ENCODE results near the gene NRCAM.

Gene NRCAM

GRCh38 chr7:108210796-108211195 is 245.4 kb downstream of the NRCAM start:
- H3K4me3 ChIP-seq (ENCODE audit: insufficient read depth in 1 of 2, low read depth in 1 of 2, low read length in 2 of 2): no peak overlapping the region
- H3K27ac ChIP-seq (ENCODE audit: low read length, poor library complexity, severe bottlenecking): no peak overlapping the region
- H3K4me2 ChIP-seq (ENCODE audit: low read length, poor library complexity, severe bottlenecking): no peak overlapping the region
- H3K36me3 ChIP-seq (ENCODE audit: control insufficient read depth in 1 of 2, insufficient read depth in 2 of 2, low read depth in 1 of 2, low read length in 2 of 2): no peaks in the 10 kb centered on the region
- H2AFZ ChIP-seq (ENCODE audit: low read depth, low read length): no peak overlapping the region
- no peaks in the 10 kb centered on the region for H3K27me3 ChIP-seq (ENCODE audit: control insufficient read depth in 1 of 2, insufficient read depth in 1 of 2, low read length in 2 of 2)
- H3K4ac ChIP-seq (ENCODE audit: low read depth in 1 of 2, low read length in 2 of 2): no peak overlapping the region
- no peak overlapping the region for H2BK12ac ChIP-seq (ENCODE audit: low read length in 2 of 2)
- H2BK15ac ChIP-seq (ENCODE audit: low read depth, poor library complexity, severe bottlenecking): no peak overlapping the region
- H2BK120ac ChIP-seq (ENCODE audit: low read depth, low read length): no peak overlapping the region
- no peaks in the 10 kb centered on the region for H3K79me1 ChIP-seq (replicated peaks; ENCODE audit: low read length, poor library complexity, severe bottlenecking)
- no peak overlapping the region for H4K8ac ChIP-seq (ENCODE audit: low read length)
- no peak overlapping the region for H4K91ac ChIP-seq (ENCODE audit: low read length)
- H3K14ac ChIP-seq (ENCODE audit: low read length in 2 of 2): no peak overlapping the region
- WGBS: 97% methylated on average over 3 of the region's 3 CpGs
- H3K9me3 ChIP-seq (ENCODE audit: control insufficient read depth, low read length): no peaks in the 10 kb centered on the region
- H3K4me1 ChIP-seq (ENCODE audit: control insufficient read depth, insufficient read depth, low read depth, low read length): peaks cover 2% of the 10 kb centered on the region
- H3K18ac ChIP-seq (ENCODE audit: low read depth in 1 of 2, low read length in 2 of 2): no peak overlapping the region
- no peak overlapping the region for H2AK5ac ChIP-seq (ENCODE audit: low read length, severe bottlenecking)
- no peak for DNase-seq
- H2BK5ac ChIP-seq (ENCODE audit: low read depth, low read length, poor library complexity, severe bottlenecking): no peak overlapping the region
- no peak overlapping the region for H3K23ac ChIP-seq (ENCODE audit: low read length in 2 of 2)
- H3K9ac ChIP-seq (ENCODE audit: low read length): no peak overlapping the region

DNA sequence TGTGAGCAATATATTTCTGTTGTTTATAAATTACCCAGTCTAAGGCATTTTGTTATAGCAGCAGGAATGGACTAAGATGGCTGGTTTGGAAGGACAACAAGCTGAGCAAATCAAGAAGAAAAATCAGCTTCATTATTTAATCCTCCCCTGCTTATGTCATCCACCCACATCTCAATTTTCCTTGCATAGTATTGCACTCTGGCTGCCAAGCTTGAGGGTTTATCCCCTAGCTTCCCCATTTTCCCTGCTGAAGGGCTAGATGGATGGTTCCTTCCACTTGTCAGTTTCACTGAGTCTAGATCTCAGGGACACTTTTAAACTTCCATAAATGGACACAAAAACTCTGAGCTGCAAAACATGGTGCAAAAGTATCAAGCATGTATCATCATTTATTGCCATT is 250.9 kb downstream of the NRCAM start:
- Histone ChIP-seq H2AK5ac (ENCODE audit: low read length, severe bottlenecking) (no peak overlapping the region), H3K9ac (ENCODE audit: low read length) (no peak overlapping the region), H3K79me1 (replicated peaks; ENCODE audit: low read length, poor library complexity, severe bottlenecking) (no peaks in the 10 kb centered on the region), H3K23ac (ENCODE audit: low read length in 2 of 2) (no peak overlapping the region), H2BK12ac (ENCODE audit: low read length in 2 of 2) (no peak overlapping the region), H3K14ac (ENCODE audit: low read length in 2 of 2) (no peak overlapping the region), H3K4ac (ENCODE audit: low read depth in 1 of 2, low read length in 2 of 2) (no peak overlapping the region), H3K4me2 (ENCODE audit: low read length, poor library complexity, severe bottlenecking) (no peak overlapping the region), H3K36me3 (ENCODE audit: control insufficient read depth in 1 of 2, insufficient read depth in 2 of 2, low read depth in 1 of 2, low read length in 2 of 2) (no peaks in the 10 kb centered on the region), H3K9me3 (ENCODE audit: control insufficient read depth, low read length) (no peaks in the 10 kb centered on the region), H2BK120ac (ENCODE audit: low read depth, low read length) (no peak overlapping the region), H3K27ac (ENCODE audit: low read length, poor library complexity, severe bottlenecking) (no peak overlapping the region), H2BK15ac (ENCODE audit: low read depth, poor library complexity, severe bottlenecking) (no peak overlapping the region), H3K27me3 (ENCODE audit: control insufficient read depth in 1 of 2, insufficient read depth in 1 of 2, low read length in 2 of 2) (peaks cover 4 to 7% of the 10 kb centered on the region in 2 experiments), H3K4me1 (ENCODE audit: control insufficient read depth, insufficient read depth, low read depth, low read length) (no peaks in the 10 kb centered on the region), H2AFZ (ENCODE audit: low read depth, low read length) (no peak overlapping the region), H3K18ac (ENCODE audit: low read depth in 1 of 2, low read length in 2 of 2) (no peak overlapping the region), H4K8ac (ENCODE audit: low read length) (no peak overlapping the region), H4K91ac (ENCODE audit: low read length) (no peak overlapping the region), H3K4me3 (ENCODE audit: insufficient read depth in 1 of 2, low read depth in 1 of 2, low read length in 2 of 2) (no peak overlapping the region), H2BK5ac (ENCODE audit: low read depth, low read length, poor library complexity, severe bottlenecking) (no peak overlapping the region)
- DNase-seq: no peak

DNA sequence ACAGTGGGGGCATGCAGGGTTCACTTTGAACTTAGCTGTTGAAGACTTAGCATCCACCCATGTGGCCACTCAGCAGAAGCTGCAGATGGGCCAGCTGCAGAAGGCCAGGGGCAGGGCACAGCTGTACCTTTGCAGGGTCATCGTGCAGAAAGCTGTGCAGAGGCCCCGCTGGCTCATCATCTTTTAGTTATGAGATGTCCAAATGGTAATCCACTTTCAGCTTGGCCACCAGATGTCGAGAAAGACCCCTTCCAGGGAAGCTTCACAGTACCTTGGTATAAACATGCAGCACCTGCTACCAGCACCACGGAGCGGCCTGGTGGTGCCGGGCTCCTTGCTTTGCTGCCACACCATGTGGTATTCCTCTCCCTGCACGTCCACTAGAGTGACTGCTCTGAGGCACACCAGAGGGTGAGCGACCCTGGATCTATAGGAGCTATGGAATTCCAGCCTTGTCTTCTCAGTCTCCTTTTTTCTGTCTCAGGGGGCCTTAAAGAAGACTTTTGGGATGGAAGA is 251.9 kb downstream of the NRCAM start:
- H3K27me3 ChIP-seq (ENCODE audit: control insufficient read depth in 1 of 2, insufficient read depth in 1 of 2, low read length in 2 of 2): peaks cover 4 to 7% of the 10 kb centered on the region in 2 experiments
- H2BK15ac ChIP-seq (ENCODE audit: low read depth, poor library complexity, severe bottlenecking): no peak overlapping the region
- H2BK120ac ChIP-seq (ENCODE audit: low read depth, low read length): no peak overlapping the region
- DNase-seq: no peak
- H3K36me3 ChIP-seq (ENCODE audit: control insufficient read depth in 1 of 2, insufficient read depth in 2 of 2, low read depth in 1 of 2, low read length in 2 of 2): no peaks in the 10 kb centered on the region
- H2BK5ac ChIP-seq (ENCODE audit: low read depth, low read length, poor library complexity, severe bottlenecking): no peak overlapping the region
- no peaks in the 10 kb centered on the region for H3K79me1 ChIP-seq (replicated peaks; ENCODE audit: low read length, poor library complexity, severe bottlenecking)
- H3K4me3 ChIP-seq (ENCODE audit: insufficient read depth in 1 of 2, low read depth in 1 of 2, low read length in 2 of 2): no peak overlapping the region
- H3K9me3 ChIP-seq (ENCODE audit: control insufficient read depth, low read length): no peaks in the 10 kb centered on the region
- H3K14ac ChIP-seq (ENCODE audit: low read length in 2 of 2): no peak overlapping the region
- H3K9ac ChIP-seq (ENCODE audit: low read length): no peak overlapping the region
- H3K27ac ChIP-seq (ENCODE audit: low read length, poor library complexity, severe bottlenecking): no peak overlapping the region
- no peak overlapping the region for H2AFZ ChIP-seq (ENCODE audit: low read depth, low read length)
- no peak overlapping the region for H3K4ac ChIP-seq (ENCODE audit: low read depth in 1 of 2, low read length in 2 of 2)
- no peak overlapping the region for H4K8ac ChIP-seq (ENCODE audit: low read length)
- 90% methylated on average over 7 of the region's 8 CpGs for WGBS
- H3K4me2 ChIP-seq (ENCODE audit: low read length, poor library complexity, severe bottlenecking): no peak overlapping the region
- no peaks in the 10 kb centered on the region for H3K4me1 ChIP-seq (ENCODE audit: control insufficient read depth, insufficient read depth, low read depth, low read length)
- H3K23ac ChIP-seq (ENCODE audit: low read length in 2 of 2): no peak overlapping the region
- H4K91ac ChIP-seq (ENCODE audit: low read length): no peak overlapping the region
- no peak overlapping the region for H3K18ac ChIP-seq (ENCODE audit: low read depth in 1 of 2, low read length in 2 of 2)
- H2AK5ac ChIP-seq (ENCODE audit: low read length, severe bottlenecking): no peak overlapping the region
- H2BK12ac ChIP-seq (ENCODE audit: low read length in 2 of 2): no peak overlapping the region

DNA sequence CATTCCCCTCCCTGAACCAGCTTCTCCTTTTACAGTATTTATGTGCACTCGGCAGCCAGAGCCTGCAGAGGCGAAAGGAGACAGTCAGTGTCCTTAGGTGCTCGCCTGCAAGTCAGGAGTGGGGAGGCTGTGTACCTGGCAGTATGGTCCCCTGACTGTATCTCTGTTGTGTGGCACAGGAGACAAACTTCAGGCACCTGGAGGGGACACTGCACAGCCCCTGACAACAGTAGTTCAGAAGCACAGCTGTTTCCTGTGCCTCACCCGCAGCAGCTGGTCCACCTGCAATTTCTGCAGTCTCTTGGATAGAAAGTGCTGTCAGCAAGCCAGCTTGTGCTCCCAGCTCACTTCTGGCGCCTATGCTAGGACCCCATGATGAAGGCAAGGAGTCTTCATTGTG is 252.7 kb downstream of the NRCAM start:
- Histone ChIP-seq H2BK15ac (ENCODE audit: low read depth, poor library complexity, severe bottlenecking) (no peak overlapping the region), H4K91ac (ENCODE audit: low read length) (no peak overlapping the region), H2BK12ac (ENCODE audit: low read length in 2 of 2) (no peak overlapping the region), H3K4me3 (ENCODE audit: insufficient read depth in 1 of 2, low read depth in 1 of 2, low read length in 2 of 2) (no peak overlapping the region), H3K4ac (ENCODE audit: low read depth in 1 of 2, low read length in 2 of 2) (no peak overlapping the region), H3K79me1 (replicated peaks; ENCODE audit: low read length, poor library complexity, severe bottlenecking) (no peaks in the 10 kb centered on the region), H2BK5ac (ENCODE audit: low read depth, low read length, poor library complexity, severe bottlenecking) (no peak overlapping the region), H2BK120ac (ENCODE audit: low read depth, low read length) (no peak overlapping the region), H3K27ac (ENCODE audit: low read length, poor library complexity, severe bottlenecking) (no peak overlapping the region), H3K23ac (ENCODE audit: low read length in 2 of 2) (no peak overlapping the region), H3K4me1 (ENCODE audit: control insufficient read depth, insufficient read depth, low read depth, low read length) (no peaks in the 10 kb centered on the region), H3K36me3 (ENCODE audit: control insufficient read depth in 1 of 2, insufficient read depth in 2 of 2, low read depth in 1 of 2, low read length in 2 of 2) (no peaks in the 10 kb centered on the region), H4K8ac (ENCODE audit: low read length) (no peak overlapping the region), H3K4me2 (ENCODE audit: low read length, poor library complexity, severe bottlenecking) (no peak overlapping the region), H3K27me3 (ENCODE audit: control insufficient read depth in 1 of 2, insufficient read depth in 1 of 2, low read length in 2 of 2) (peaks cover 4 to 7% of the 10 kb centered on the region in 2 experiments), H2AK5ac (ENCODE audit: low read length, severe bottlenecking) (no peak overlapping the region), H3K9ac (ENCODE audit: low read length) (no peak overlapping the region), H2AFZ (ENCODE audit: low read depth, low read length) (no peak overlapping the region), H3K14ac (ENCODE audit: low read length in 2 of 2) (no peak overlapping the region), H3K9me3 (ENCODE audit: control insufficient read depth, low read length) (no peaks in the 10 kb centered on the region), H3K18ac (ENCODE audit: low read depth in 1 of 2, low read length in 2 of 2) (no peak overlapping the region)
- no peak for DNase-seq
- 76% methylated on average over 5 of the region's 5 CpGs for WGBS
